ENCODE measurements around the gene RNF11.
"Not testable (repeated sequence)": the region's sequence is repeated elsewhere in the genome, so short reads cannot be mapped to it uniquely, and the experiment has no call there.

The RNF11 gene

GRCh38 chr1:51237351-51238033, 1.4 kb downstream of the RNF11 start:
- Mint-ChIP-seq H3K4me3 (no peak overlapping the region), H3K27ac (no peak overlapping the region), H3K27me3 (no peaks in the 10 kb centered on the region), H3K4me1 (ENCODE audit: low read depth) (peaks cover 46% of the 10 kb centered on the region), H3K36me3 (ENCODE audit: low read depth) (peaks cover 8% of the 10 kb centered on the region), H3K9me3 (no peaks in the 10 kb centered on the region)

GRCh38 chr1:51238034-51238403, 1.9 kb downstream of the RNF11 start:
- Mint-ChIP-seq H3K4me1 (ENCODE audit: low read depth) (peaks cover 51% of the 10 kb centered on the region), H3K27ac (no peak overlapping the region), H3K4me3 (no peak overlapping the region), H3K36me3 (ENCODE audit: low read depth) (peaks cover 12% of the 10 kb centered on the region), H3K9me3 (no peaks in the 10 kb centered on the region), H3K27me3 (no peaks in the 10 kb centered on the region)

GRCh38 chr1:51240084-51240483, 4.0 kb downstream of the RNF11 start:
- Mint-ChIP-seq H3K4me1 (ENCODE audit: low read depth) (peaks cover 49% of the 10 kb centered on the region), H3K4me3 (no peak overlapping the region), H3K36me3 (ENCODE audit: low read depth) (peaks cover 14% of the 10 kb centered on the region), H3K9me3 (no peaks in the 10 kb centered on the region), H3K27ac (no peak overlapping the region), H3K27me3 (no peaks in the 10 kb centered on the region)

DNA sequence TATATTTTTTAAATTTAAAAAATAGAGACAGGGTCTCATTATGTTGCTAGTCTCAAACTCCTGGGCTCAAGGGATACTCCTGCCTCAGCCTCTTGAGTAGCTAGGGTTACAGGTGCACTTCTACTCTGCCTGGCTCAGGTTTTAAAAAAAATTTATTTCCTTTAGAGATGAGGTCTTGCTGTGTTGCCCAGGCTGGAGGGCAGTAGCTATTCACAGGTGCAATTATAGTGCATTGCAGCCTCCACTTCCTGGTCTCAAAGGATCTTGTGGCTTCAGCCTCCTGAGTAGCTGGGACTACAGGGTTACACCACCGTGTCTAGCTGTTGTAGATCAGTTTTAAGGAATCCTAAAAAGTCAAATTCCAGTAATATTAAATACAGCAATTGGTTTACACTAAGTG, 5.0 kb downstream of the RNF11 start:
- Mint-ChIP-seq H3K36me3 (ENCODE audit: low read depth) (peaks cover 14% of the 10 kb centered on the region), H3K27me3 (no peaks in the 10 kb centered on the region), H3K4me3 (no peak overlapping the region), H3K9me3 (no peaks in the 10 kb centered on the region), H3K4me1 (ENCODE audit: low read depth) (peaks cover 47% of the 10 kb centered on the region), H3K27ac (no peak overlapping the region)

- Mint-ChIP-seq H3K4me1 (ENCODE audit: low read depth) (peaks cover 61% of the 10 kb centered on the region), H3K4me3 (no peak overlapping the region), H3K27me3 (no peaks in the 10 kb centered on the region), H3K36me3 (ENCODE audit: low read depth) (peaks cover 14% of the 10 kb centered on the region), H3K27ac (no peak overlapping the region), H3K9me3 (no peaks in the 10 kb centered on the region)
Observed at GRCh38 chr1:51242546-51242945, 6.5 kb downstream of the RNF11 start.

- H3K4me1 Mint-ChIP-seq (ENCODE audit: low read depth), result peaks cover 40% of the 10 kb centered on the region
- H3K27ac Mint-ChIP-seq, result peak overlapping the region; percentile 51
- H3K36me3 Mint-ChIP-seq (ENCODE audit: low read depth), result peaks cover 6% of the 10 kb centered on the region
- no peak overlapping the region for H3K4me3 Mint-ChIP-seq
- no peaks in the 10 kb centered on the region for H3K9me3 Mint-ChIP-seq
- no peaks in the 10 kb centered on the region for H3K27me3 Mint-ChIP-seq
Observed at GRCh38 chr1:51247022-51247421, 10.9 kb downstream of the RNF11 start.

DNA sequence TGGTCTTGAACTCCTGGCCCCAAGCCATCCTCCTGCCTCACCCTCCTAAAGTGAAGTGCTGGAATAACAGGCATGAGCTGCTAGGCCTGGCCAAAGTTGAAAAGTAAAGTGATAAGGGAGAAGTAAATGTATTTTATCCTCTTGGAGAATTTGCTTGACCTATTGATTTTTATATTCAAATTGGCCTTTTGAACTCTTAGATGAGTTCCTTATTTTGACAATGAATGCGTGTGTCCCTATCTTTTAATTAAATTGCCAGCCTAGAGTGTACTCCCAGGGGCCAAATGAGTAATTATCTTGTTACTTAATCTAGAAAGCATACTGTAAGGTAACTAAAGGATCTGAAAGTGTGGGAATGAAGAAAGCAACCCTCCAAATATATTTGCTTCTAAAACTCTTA, 11.4 kb downstream of the RNF11 start:
- H3K27me3 Mint-ChIP-seq, result no peaks in the 10 kb centered on the region
- peak overlapping the region; percentile 51 for H3K27ac Mint-ChIP-seq
- peaks cover 44% of the 10 kb centered on the region for H3K4me1 Mint-ChIP-seq (ENCODE audit: low read depth)
- no peak overlapping the region for H3K4me3 Mint-ChIP-seq
- H3K9me3 Mint-ChIP-seq, result no peaks in the 10 kb centered on the region
- H3K36me3 Mint-ChIP-seq (ENCODE audit: low read depth), result peaks cover 8% of the 10 kb centered on the region

GRCh38 chr1:51249445-51249844, 13.4 kb downstream of the RNF11 start:
- H3K36me3 Mint-ChIP-seq (ENCODE audit: low read depth), result peaks cover 3% of the 10 kb centered on the region
- H3K27ac Mint-ChIP-seq, result no peak overlapping the region
- no peaks in the 10 kb centered on the region for H3K27me3 Mint-ChIP-seq
- no peaks in the 10 kb centered on the region for H3K9me3 Mint-ChIP-seq
- H3K4me1 Mint-ChIP-seq (ENCODE audit: low read depth), result peaks cover 41% of the 10 kb centered on the region
- no peak overlapping the region for H3K4me3 Mint-ChIP-seq

DNA sequence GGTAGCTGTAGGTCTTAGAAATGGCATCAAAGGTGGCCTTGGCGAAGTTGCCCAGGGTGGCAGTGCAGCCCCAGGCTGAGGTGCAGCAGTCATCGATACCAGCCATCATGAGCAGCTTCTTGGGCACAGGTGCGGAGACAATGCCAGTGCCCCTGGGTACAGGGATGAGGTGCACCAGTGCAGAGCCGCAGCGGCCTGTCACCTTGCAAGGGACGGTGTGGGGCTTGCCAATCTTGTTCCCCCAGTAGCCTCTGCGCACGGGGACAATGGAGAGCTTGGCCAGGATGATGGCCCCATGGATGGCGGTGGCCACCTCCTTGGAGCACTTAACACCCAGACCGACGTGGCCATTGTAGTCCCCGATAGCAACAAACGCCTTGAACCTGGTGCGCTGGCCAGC, 14.7 kb downstream of the RNF11 start:
- not testable (repeated sequence) for H3K4me3 Mint-ChIP-seq; H3K9me3 Mint-ChIP-seq; H3K36me3 Mint-ChIP-seq (ENCODE audit: low read depth); H3K27me3 Mint-ChIP-seq; H3K27ac Mint-ChIP-seq
- peaks cover 35% of the 10 kb centered on the region for H3K4me1 Mint-ChIP-seq (ENCODE audit: low read depth)

DNA sequence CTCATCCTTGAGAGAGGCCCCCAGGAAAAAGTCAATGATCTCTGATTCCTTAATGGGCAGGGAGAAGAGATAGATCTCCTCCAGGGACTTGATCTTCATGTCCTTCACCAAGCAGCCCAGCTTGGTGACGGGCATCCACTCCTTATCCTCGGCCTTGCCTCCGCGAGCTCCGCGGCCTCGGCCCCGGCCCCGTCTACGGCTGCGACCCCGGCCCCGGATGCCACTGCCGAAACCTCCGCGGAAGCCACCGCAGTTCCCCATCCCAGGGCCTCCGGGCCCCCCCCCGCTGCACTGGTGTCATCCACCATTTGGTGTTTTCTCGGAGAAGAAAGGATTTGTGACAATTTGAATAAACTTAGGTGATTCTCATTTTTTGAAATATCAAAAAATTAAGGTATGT, 15.1 kb downstream of the RNF11 start:
- H3K27me3 Mint-ChIP-seq; H3K27ac Mint-ChIP-seq; H3K36me3 Mint-ChIP-seq (ENCODE audit: low read depth); H3K9me3 Mint-ChIP-seq; H3K4me3 Mint-ChIP-seq: not testable (repeated sequence)
- peaks cover 33% of the 10 kb centered on the region for H3K4me1 Mint-ChIP-seq (ENCODE audit: low read depth)

- Mint-ChIP-seq H3K4me3 (no peak overlapping the region), H3K27ac (no peak overlapping the region), H3K4me1 (ENCODE audit: low read depth) (peaks cover 22% of the 10 kb centered on the region), H3K36me3 (ENCODE audit: low read depth) (peaks cover 3% of the 10 kb centered on the region), H3K27me3 (no peaks in the 10 kb centered on the region), H3K9me3 (no peaks in the 10 kb centered on the region)
Observed at GRCh38 chr1:51252366-51252765, 16.3 kb downstream of the RNF11 start.

GRCh38 chr1:51253691-51254090, 17.6 kb downstream of the RNF11 start:
- Mint-ChIP-seq H3K36me3 (ENCODE audit: low read depth) (peaks cover 3% of the 10 kb centered on the region), H3K4me3 (no peak overlapping the region), H3K4me1 (ENCODE audit: low read depth) (peaks cover 19% of the 10 kb centered on the region), H3K27me3 (no peaks in the 10 kb centered on the region), H3K9me3 (no peaks in the 10 kb centered on the region), H3K27ac (no peak overlapping the region)

GRCh38 chr1:51255331-51255730, 19.3 kb downstream of the RNF11 start:
- no peaks in the 10 kb centered on the region for H3K27me3 Mint-ChIP-seq
- no peaks in the 10 kb centered on the region for H3K9me3 Mint-ChIP-seq
- H3K36me3 Mint-ChIP-seq (ENCODE audit: low read depth), result peaks cover 3% of the 10 kb centered on the region
- H3K4me3 Mint-ChIP-seq, result no peak overlapping the region
- peaks cover 36% of the 10 kb centered on the region for H3K4me1 Mint-ChIP-seq (ENCODE audit: low read depth)
- no peak overlapping the region for H3K27ac Mint-ChIP-seq

DNA sequence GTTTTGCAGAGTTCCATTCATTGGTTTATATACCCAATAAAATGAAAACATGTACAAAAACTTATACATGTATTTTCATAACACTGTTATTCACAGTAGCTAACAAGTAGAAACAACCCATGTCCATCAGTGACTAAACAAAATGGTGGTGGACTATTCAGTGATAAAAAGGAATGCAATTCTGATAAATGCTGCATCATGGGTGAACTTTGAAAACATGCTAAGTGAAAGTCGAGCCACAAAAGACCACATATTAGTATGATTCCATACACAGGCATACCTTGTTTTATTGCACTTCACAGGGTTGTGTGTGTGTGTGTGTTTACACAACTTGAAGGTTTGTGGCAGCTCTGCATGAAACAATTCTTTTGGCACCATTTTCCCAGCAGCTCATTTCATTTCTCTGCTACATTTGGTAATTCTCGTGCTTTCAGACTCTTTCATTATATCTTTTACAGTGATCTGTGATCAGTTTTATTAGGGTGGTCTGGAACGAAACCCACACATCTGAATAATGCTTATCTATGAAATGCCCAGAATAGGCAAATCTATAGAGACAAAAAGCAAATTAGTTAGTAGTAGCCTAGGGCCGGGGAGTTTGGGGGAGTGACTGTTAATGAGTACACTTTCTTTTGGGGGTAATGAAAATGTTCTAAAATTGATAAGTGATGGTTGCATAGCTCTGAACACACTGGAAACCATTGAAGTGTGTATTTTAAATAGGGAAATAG, 27.2 kb downstream of the RNF11 start:
- H3K27ac Mint-ChIP-seq, result no peak overlapping the region

GRCh38 chr1:51264451-51264850, 28.4 kb downstream of the RNF11 start:
- Mint-ChIP-seq H3K27ac (peak overlapping the region; percentile 74), H3K4me3 (no peak overlapping the region), H3K9me3 (no peaks in the 10 kb centered on the region), H3K27me3 (no peaks in the 10 kb centered on the region), H3K36me3 (ENCODE audit: low read depth) (peaks cover 6% of the 10 kb centered on the region), H3K4me1 (ENCODE audit: low read depth) (peaks cover 92% of the 10 kb centered on the region)

More for the DNA sequence above, 27.2 kb downstream of the RNF11 start:
- Mint-ChIP-seq H3K27me3 (no peaks in the 10 kb centered on the region), H3K4me3 (no peak overlapping the region), H3K36me3 (ENCODE audit: low read depth) (no peaks in the 10 kb centered on the region), H3K9me3 (no peaks in the 10 kb centered on the region), H3K4me1 (ENCODE audit: low read depth) (peaks cover 96% of the 10 kb centered on the region)

DNA sequence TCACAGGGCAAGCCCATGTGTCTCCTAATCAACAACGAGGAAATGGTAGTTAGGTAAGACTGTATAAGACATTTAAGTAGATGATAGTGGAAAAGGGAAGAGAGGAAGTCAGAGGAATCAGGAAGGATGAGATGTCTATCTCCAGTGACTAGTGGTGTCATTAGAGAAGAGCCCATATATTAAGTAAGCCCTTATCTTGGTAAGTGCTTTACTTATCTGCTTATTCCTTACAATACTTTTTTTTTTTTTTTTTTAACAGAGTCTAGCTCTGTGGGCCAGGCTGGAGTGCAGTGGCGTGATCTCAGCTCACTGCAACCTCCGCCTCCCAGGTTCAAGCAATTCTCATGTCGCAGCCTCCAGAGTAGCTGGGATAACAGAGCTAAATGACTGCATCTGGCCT, 29.5 kb downstream of the RNF11 start:
- Mint-ChIP-seq H3K9me3 (no peaks in the 10 kb centered on the region), H3K27me3 (no peaks in the 10 kb centered on the region), H3K36me3 (ENCODE audit: low read depth) (peaks cover 14% of the 10 kb centered on the region), H3K4me3 (no peak overlapping the region), H3K4me1 (ENCODE audit: low read depth) (peaks cover 80% of the 10 kb centered on the region), H3K27ac (peak overlapping the region; percentile 34)
